ENCODE measurements around the gene CHEK2.
"Not testable (repeated sequence)": the region's sequence is repeated elsewhere in the genome, so short reads cannot be mapped to it uniquely, and the experiment has no call there.

The CHEK2 gene

GRCh38 chr22:28741200-28741784 is 328 bp downstream of the CHEK2 start:
- no peak for DNase-seq

DNA sequence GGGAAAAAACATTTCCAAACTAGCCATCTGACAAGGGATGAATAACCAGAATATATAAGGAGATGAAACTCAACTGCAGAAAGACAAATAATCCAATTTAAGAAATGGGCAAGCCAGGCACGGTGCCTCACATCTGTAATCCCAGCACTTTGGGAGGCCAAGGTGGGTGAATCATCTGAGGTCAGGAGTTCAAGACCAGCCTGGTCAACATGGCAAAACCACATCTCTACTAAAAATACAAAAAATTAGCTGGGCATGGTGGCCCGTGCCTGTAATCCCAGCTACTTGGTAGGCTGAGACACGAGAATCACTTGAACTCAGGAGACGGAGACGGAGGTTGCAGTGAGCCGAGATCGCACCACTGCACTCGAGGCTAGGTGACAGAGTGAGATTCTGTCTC is 2.7 kb downstream of the CHEK2 start:
- DNase-seq = not testable (repeated sequence)

- DNase-seq = no peak
These were observed 3.9 kb downstream of the CHEK2 start for GRCh38 chr22:28737701-28738100.

DNA sequence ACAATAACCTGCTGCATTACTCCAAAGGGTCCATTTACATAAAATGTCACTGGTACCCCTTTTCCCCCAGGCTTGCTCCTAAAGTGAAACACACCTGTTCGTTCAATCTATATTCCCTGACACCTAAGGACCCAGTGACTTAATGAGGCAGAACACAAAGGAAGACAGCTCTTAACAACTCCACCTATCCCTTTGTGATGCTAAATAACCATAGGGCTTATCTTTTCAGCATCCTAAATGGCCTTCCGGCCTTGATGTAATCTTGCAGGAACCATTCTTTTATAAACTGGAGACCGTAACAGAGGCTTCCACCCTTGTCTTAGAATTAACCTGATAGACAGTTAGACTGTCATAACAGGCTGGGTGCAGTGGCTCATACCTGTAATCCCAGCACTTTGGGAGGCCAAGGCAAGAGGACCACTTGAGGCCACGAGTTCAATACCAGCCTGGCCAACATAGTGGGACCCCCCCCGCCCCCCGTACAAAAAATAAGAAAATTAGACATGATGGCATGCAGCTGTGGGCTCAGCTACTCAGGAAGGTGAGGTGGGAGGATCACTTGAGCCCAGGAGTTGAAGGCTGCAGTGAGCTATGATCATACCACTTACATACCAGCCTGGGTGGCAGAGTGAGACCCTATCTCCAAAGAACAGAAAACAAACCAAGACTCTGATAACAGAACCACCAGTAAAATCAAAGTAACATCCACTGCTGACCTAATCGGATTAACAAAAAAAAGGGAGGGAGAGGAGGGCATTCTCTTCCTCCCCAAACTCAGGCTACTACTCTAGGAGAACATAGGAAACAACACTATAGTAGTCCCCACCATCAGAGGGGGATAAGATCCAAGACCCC is 5.1 kb downstream of the CHEK2 start:
- no peak for DNase-seq

DNA sequence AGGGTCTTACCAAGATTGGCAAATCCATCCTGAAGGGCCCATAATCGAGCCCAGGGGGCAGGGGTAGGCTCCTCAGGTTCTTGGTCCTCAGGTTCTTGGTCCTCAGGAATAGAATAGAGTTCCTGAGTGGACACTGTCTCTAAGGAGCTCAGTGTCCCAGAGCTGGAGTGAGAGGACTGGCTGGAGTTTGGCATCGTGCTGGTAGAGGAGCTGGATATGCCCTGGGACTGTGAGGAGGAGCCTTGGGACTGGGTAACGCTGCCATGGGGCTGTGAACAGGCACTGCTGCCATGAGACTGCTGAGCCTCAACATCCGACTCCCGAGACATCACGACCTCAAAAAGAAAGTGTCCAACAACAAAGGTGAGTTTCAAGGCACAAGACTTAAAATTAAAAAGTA is 7.2 kb downstream of the CHEK2 start:
- DNase-seq = no peak

GRCh38 chr22:28730179-28730578 is 11.4 kb downstream of the CHEK2 start:
- no peak for DNase-seq

DNA sequence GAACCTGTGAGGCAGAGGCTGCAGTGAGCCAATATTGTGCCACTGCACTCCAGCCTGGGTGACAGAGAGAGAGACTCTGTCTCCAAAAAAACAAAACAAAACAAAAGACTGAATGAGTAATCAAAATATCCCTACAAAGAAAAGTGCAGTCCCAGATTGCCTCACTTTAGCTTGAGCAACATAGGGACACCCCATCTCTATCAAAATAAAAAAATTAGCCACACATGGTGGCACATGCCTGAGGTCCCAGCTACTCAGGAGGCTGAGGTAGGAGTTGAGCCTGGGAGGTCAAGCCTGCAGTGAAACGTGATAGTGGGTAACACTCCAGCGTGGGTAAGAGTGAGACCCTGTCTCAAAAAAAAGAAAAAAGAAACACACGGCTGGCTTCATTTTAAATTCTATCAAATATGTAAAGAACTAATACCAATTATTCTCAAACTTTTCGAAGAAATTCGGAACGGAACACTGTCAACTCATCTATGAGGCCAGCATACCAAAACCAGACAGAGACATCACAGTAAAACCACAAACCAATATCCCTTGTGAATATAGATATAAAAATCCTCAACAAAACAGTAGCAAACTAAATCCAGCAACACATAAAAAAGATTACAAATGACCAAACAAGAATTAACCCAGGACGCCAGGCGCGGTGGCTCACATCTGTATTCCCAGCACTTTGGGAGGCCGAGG is 12.9 kb downstream of the CHEK2 start:
- DNase-seq = no peak

DNA sequence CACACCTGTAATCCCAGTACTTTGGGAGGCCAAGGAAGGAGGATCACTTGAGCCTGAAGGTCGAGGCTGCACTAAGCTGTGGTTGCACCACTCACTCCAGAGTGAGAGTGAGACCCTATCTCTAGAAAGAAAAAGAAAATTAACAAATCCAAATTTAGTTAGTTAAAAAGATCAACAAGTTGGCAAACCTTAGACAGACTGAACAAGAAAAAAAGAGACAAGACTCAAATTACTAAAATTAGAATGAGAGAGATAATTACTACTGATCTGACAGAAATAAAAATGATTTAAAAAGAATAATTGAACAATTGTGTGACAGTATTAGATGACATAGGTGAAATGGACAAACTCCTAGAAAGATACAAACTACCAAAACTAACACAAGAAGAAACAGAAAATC is 13.6 kb downstream of the CHEK2 start:
- no peak for DNase-seq

GRCh38 chr22:28718044-28718443 is 23.6 kb downstream of the CHEK2 start:
- DNase-seq = peak in 1 of 5 experiments; percentile 42

DNA sequence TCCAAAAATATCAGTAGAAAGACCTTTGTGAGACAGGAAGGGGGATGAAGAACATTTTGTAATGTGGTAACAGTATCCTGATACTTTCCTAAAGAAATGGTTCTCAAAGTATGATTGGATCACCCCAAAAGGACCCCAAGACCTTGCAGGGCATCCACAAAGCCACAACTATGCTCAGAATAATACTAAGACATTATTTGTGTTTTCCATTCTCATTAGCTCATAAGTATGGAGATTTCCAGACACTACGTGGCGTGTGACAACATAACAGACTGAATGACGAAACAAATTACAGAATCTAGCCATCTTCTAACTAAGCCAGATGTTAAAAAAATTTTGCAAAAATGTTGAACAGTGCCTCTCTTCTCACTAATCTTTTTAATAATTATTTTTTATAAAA is 24.9 kb downstream of the CHEK2 start:
- DNase-seq = no peak

DNA sequence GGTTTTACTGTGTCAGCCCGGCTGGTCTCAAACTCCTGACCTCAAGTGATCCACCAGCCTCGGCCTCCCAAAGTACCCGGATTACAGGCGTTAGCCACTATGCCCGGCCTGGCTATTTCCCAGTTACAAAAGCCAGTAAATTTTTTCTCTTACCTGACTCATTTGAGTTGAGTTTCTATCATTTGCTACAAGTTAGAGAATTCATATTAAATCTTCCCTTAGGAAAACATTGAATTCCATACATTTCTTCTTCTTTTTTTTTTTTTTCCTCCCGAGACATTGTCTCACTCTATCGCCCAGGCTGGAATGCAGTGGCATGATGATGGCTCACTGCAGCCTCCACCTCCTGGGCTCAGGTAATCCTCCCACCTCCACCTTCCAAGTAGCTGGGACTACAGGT is 26.0 kb downstream of the CHEK2 start:
- DNase-seq = no peak

GRCh38 chr22:28714043-28714628 is 27.5 kb downstream of the CHEK2 start:
- peak in 1 of 5 experiments; percentile 38 for DNase-seq

- no peak for DNase-seq
These were observed 29.5 kb downstream of the CHEK2 start for GRCh38 chr22:28711820-28712777.

DNA sequence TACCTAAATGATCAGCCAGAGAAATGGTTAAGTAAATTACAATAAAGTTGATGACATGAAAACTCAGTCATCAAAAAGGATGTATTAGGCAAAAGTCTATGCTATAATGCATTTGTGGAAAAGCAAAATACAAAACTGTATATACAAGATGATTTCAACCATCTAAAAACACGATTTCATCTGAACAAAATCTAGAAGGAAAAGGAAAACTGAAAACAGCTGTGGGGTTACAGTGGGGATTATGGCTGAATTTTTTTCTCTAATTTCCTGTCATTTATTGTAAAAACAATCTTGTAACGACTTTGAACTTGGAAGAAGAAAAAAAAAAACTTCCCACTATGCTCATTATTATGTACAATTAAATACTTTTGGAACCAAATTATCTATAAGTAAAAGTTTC is 30.3 kb downstream of the CHEK2 start:
- DNase-seq = no peak

DNA sequence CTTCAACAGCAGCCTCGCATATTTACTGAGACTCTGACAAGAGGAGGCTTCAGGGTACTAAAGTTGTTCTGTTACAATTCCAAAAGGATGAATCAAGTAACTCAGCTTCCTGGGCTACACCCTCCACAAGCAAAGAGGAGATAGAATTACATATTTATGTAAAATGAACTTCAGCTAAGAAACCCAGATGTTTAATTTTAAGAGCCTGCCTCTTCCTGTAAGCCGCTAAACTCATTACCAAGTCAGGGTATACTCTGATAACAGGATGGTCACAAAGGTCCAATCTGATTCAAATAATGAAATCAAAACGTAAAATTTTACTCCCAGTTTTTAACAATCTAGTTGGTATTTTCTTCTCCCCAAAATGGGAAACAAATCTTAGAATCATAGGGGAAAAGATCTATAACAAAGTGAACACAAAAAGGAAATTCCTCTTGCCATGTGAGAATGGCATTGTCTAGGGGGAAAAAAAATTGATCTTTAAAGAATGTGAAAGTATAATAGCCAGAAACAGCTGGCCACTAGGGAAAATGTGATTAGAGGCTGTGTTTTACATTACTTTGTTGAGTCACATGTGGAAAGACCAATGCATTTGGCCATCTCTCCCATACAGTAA is 30.9 kb downstream of the CHEK2 start:
- DNase-seq = no peak

DNA sequence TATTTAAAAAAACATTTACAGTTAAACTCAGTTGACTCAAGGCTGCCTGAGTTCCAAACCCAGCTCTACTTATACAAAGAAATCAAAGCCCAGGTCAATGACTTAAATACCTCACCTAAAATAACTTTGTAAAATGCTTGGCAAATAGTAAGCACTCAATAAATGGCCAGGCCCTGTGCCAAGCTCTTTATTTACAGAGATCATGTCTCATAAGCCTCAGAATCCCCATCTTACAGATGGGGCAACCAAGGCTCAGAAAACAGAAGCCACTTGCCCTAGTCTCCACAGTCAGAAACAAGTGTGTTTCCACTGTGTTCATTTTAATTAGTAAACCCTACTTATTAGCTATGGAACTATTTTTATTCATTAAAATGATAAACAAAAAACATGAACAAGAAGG is 31.5 kb downstream of the CHEK2 start:
- no peak for DNase-seq

GRCh38 chr22:28706845-28707244 is 34.8 kb downstream of the CHEK2 start:
- DNase-seq = no peak

- no peak for DNase-seq
These were observed 38.2 kb downstream of the CHEK2 start for GRCh38 chr22:28703436-28703835.

GRCh38 chr22:28702891-28703290 is 38.7 kb downstream of the CHEK2 start:
- no peak for DNase-seq

- DNase-seq = not testable (repeated sequence)
These were observed 48.4 kb downstream of the CHEK2 start for GRCh38 chr22:28693041-28693760.

GRCh38 chr22:28689796-28690195 is 51.8 kb downstream of the CHEK2 start:
- not testable (repeated sequence) for DNase-seq
